NOMO-1 treated with DMSO at 0.1 percent for 48 hours (cell line): ENCODE data around the gene TMEM167A.
"Not testable (repeated sequence)": the region's sequence is repeated elsewhere in the genome, so short reads cannot be mapped to it uniquely, and the experiment has no call there.

ENCODE experiments used
- DNase-seq: peaks from one replicate; lab custom pipeline; 2025; ENCODE audit not compliant: unreplicated experiment; lab: John Stamatoyannopoulos, UW

The TMEM167A gene

DNA sequence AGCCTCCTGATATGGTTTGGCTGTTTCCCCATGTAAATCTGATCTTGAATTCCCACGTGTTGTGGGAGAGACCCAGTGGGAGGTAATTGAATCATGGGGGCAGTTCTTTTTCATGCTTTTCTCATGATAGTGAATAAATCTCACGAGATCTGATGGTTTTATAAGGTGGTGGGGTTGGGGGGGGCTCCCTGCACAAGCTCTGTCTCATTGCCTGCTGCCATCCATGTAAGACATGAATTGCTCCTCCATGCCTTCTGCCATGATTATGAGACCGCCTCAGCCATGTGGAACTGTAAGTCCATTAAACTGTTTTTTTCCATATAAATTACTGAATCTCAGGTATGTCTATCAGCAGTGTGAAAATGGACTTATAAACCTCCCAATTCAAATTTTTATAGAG lies 13.0 kb upstream of the TMEM167A start:
- DNase-seq = no peak

DNA sequence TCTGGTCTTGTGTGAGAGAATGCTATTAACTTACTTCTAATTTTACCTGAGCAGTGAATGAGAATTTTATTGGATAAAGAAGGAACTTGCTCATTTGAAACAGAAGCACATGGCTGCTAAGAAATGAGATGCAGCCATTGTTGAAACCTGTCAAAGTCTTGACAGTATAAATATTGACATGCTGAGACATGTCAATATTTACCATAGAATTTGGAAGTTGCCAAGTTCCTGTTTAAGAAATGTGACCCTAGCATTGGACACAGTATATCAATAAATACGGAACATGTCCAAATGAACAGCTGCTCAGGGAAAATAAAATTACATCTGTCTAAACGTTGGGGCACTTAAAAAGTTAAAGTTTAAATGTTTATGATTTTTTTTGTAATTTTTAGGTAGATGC lies 7.9 kb upstream of the TMEM167A start:
- DNase-seq = no peak

DNA sequence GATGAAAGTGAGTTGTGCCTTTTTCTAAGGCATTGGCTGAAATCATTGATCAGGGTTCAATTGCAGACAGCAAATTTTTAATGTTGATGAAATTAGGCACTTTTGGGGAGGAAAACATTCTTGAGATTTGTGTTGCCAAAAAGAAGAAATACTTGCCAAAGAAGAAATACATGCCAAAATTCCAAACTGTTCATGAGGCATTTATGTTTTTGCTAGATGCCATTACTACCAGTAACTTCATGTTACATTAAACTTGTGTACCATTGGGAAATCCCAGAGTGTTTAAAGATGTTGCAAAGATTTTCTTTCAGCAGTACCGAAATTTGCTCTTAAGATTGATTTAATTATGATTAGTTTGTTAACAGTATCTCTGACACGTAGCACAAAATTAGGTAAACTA lies 7.1 kb upstream of the TMEM167A start:
- no peak for DNase-seq

DNA sequence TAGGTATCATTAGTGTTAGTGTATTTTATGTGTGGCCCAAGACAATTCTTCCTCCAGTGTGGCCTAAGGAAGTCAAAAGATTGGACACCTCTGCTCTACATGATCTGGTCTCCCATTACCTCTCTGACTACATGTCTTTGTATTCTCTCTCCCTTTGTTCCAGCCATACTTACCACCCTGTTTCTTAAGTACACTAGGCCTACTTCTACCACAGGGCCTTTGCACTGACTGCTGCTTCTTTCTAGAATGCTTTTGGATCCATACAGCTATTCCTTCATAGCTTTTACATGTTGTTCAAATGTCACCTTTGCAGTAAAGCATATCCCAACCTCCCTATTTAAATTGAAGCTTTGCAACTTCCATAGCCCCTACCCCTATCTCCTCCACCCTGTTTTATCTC lies 5.6 kb upstream of the TMEM167A start:
- DNase-seq = no peak

DNA sequence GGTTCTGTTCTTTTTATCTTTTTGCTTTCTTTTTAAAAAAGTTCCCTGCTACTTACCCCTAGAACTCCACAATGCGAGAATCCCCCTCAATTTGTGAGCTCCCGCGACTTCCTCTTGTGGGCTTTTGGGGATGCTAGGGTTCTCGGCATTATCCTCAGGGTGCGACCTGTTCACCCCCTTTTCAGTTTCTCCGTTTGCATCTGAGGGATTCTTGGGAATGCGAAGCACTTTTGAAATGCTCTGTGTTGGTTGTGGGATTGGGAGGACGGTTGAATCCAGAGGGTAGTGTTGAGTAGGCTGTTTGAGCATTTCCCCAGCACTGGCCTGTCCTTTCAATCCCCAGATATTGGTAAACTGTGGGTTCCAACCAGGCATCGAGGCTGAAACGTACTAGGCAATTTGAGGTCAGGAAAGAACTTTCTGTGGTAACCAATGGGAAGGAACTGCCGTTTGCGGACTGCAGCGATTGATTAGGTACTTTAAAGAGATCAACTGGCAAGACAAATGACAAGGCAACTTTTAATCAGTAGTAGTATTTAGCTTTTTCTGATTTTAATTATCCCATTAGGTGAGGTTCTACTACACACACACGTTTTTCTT lies 568 bp upstream of the TMEM167A start:
- DNase-seq = peak; percentile 82

DNA sequence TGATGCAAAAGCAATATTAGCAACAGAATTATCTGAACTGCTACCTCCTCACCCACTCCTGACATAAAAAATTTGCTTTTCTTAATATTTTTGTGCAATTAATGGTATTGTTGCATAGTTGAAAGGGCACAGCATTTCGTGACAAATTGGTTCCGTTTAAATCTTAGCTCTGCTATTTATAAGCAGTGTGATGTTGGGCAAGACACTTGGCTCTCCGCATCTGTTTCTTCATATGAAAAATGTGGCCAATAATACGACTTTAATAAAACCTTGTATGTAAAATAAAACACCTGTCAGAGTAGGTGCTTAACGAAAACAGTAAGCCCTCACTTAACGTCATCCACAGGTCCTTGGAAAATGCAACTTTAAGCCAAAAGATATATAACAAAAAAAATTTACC lies 4.2 kb downstream of the TMEM167A start:
- peak; percentile 73 for DNase-seq

DNA sequence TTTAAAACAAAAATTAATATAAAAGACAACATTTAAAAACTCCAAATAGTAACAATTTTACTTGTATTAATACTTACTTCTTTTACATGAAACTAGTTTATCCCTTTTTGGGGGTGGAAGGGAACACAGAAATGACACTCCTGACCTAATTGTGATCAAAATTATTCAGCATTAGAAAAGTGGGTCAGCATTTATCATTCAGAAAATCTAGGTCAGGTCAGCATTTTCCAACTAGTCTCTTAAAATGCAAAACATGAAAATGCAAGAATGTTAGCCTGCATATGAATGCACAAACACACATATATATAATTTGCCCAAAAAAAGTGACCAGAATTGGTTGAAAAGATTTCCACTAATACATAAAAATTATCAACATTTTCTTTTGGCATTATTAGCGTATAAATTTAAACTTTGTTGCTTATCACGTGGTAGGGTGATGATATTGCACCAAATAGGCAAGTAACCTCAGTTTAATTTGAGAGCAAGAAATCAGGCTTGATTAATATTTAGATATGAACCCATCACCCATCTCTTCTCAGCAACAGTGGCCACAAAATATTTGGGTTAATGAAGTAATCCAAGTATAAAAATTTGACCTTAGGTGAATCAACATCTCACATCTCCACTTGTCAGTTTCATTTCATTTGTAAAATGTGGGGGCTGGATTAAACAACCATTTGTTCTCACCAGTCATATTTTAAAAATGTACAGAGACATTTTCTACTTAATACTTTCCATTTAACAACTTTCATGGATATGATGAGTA lies 5.7 kb downstream of the TMEM167A start:
- DNase-seq = no peak

DNA sequence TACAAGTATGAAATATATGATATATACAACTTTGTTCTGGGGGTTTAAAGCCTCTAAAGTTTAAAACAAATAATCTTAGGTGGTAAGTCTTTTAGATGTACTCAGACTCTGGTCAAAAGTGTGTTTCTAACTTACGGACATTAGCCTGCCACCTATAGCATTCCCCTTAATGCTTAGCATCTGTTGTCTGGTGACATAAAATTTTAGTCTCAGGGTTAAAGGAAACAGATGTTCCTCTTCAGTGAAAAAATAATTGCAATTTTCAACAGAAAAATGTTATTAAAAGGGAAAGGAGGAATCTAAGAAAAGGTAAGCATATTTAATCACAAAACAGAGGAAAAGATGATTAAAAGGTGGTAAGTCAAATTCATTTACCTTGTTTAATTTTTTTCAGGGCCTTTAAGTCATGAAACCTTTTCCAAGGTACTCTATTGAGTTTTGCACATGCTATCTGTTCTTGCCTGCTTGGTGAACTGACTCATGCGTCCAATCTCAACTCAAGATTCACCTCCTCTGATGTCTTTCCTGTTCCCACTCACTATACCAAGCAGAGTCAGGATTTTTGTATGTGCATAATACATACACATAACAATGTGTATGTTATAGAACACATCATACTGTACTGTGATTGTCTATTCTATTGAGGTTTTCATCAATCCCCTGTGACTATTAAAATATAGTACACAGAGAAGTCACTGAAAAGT lies 7.9 kb downstream of the TMEM167A start:
- DNase-seq = no peak

DNA sequence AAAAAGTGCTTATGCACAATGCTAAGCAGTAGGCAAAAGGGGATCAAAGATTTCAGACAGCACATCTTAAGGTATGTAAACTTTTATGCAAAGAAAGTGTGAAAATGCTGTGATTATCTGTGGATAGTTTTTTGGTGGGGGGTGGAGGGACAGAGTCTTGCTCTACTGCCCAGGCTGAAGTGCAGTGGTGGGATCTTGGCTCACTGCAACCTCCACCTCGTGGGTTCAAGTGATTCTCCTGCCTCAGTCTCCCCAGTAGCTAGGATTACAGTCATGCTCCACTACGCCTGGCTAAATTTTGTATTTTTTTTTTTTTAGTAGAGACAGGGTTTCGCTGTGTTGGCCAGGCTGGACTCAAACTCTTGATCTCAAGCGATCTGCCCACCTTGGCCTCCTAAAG lies 9.8 kb downstream of the TMEM167A start:
- not testable (repeated sequence) for DNase-seq

DNA sequence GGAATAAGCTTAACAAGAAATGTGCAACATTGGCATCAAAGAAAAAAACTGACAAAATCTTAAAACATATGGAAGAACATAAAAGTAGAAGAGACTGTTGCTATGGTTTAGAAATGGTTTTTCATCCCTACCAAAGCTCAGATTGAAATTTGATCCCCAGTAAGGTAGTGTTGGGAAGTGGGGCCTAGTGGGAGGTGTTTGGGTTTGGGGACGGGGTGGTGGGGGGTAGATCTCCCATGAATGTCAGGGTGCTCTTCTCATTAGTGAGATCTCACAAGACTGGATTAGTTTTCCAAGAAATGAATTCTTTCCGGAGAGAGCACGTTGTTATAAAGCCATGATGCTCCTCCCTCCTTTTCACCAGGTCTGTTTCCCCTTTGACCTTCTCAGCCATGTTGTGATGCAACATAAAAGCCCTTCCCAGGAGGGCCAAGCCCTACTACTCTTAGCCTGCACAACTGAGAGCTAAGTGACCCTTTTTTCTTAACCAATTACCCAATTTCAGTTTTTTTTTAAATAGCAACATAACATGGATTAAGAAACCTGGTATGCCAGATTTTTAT lies 10.6 kb downstream of the TMEM167A start:
- no peak for DNase-seq

DNA sequence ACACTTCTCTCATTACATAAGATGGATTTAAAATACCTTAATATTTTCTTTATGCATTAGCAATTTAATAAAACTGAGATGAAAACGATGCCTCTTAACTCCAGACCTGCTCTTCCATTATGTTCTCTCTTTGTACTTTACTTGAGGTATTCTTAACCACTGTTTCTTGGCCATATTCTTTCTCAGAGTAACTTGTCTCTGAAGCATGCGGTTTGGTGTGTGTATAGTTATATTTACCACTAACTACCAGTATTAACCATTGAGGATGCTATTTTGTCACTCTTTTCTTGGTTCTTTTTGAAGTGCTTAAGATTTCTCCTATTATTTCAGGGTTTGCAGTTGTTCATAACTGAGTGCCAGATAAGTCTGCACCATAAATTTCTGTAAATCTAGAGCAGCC lies 17.9 kb downstream of the TMEM167A start:
- no peak for DNase-seq

DNA sequence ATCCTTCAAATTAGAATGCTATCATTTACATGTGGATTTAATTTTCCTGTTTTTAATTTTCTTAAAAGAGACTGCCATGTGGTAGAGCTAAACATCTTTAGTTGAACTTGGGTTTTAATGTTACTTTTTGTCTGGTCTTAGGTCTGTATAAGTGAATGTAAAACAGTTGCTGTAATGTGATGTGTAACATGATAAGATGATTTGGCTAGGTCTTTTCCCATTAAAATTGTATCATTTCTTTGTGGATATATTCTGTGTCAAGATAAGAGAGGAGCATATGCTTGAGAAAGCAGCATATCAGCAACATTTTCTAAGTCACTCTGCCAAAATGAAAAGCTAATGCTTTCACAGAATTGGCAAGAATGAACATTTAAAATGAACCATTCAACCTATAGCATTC lies 18.5 kb downstream of the TMEM167A start:
- no peak for DNase-seq

DNA sequence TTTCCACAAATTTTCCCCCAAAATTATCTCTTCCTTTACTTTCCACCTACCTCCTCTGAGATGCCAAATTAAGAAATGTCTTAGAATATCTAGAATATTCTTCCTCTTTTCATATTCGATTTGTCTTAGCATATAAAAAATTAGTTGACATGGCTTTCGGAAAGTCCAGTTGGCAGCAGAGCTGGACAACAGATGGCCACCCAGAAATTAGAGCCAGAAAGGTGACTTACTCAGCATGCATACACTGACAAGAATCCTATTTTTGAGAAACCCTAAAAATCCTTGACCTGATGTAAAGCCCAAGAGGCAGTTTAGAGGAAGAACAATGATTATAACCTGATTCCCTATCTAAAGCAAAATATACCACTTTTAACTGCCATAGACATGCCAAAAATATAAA lies 22.0 kb downstream of the TMEM167A start:
- DNase-seq = no peak

DNA sequence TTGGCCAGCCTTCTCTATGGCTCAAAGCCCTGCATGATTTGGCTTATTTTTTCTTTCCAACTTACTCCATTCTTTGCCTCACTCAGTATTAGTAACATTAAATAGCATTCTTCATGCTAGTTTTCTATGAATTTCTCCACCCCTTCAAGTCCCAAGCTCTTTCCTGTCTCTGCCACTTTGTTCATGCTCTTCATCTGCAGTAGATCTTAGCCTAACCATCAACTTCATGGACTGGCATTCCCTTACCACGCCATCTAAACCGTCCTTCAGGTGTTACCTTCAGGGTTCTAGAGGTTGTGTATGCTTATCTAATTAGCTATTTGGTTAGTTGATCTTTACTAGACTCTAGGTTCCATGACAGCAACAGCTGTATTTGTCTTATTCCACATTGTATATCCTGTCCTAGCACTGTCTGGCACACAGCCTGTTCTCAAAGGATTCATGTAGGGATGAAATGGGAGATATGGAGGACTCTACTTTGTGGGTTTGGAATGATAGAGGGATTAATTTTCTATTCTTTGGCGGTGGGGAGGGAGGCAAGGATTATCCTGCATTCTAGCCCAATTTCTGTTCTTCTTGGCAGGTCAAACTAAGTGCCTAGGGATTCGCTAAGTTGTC lies 26.4 kb downstream of the TMEM167A start:
- no peak for DNase-seq

DNA sequence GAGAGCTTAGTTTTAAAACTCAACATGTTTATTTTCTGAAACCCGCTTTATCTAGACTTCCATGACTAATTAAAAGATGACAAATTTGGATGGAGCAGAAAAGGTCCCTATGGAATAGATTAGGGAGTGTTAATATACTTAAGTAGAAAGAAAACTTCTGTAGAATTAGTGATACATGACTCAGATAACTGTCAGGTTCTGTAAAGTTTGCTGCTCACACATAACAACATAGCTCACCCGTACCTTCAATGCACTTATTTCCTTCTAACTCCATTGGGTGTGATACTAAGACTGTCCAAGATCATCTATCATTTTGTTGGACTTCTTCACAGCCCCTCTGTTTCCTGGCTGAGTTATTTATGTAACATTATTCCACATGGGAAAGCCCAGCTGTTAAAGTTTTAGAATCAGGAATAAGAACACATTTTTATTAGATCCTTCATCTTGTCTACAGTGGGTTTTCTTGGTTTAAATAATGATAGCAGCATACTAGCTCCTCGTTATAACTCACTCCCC lies 27.8 kb downstream of the TMEM167A start:
- no peak for DNase-seq

DNA sequence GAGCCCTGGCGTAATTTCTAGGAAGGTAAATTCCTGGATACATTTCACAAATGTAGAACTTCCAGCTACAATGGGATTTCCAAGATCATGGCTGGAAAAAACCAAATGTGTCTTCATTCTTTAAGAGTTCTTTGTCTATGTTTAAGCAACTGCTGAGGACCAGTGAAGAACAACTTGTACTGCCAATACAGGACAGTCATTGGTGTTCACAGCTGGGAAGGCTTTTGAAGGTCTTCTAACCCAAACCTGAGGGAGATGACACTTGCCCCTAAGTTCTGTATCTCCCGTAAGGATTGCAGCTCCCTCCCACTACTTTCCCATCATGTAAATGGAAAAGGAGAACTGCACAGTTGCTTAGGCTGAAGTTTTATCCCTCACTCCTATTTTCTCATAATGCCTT lies 28.4 kb downstream of the TMEM167A start:
- DNase-seq = no peak

DNA sequence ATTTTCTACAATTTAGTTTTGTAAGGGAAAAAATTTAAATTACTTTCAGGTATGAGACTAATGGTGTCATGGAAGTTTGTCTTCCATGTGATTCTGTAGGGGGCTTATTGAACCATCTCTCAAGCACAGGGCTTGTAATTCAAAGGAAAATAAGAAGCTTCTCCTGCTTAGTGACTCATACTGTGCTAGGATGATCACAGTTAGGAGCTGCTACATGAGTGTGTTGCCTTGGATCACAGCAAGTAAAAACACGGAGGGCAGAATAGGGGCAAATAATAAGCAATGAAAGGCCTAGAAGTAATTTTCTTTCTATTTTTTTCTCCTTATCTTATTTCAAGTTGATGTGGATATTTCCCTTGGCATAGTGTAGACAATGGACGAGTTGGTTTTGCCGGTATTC lies 28.9 kb downstream of the TMEM167A start:
- DNase-seq = no peak

DNA sequence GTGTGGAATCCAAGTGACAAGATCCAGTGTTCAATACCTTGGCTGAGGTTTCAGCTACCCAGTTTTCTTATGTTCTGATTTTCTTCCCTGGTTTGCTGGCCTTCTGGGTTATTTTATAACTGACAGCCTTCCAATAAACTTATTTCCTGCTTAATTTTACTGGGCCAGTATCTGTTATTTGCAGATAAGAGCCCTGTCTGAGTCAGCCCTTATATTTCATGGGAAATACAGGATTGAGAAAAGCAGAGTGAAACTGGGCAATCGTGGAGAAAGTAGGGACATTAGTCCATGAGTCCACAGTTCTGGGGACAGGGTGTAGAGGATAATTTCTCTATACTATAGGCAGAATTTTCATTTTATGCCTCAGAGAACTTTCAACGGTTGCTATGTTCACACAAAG lies 32.3 kb downstream of the TMEM167A start:
- no peak for DNase-seq

DNA sequence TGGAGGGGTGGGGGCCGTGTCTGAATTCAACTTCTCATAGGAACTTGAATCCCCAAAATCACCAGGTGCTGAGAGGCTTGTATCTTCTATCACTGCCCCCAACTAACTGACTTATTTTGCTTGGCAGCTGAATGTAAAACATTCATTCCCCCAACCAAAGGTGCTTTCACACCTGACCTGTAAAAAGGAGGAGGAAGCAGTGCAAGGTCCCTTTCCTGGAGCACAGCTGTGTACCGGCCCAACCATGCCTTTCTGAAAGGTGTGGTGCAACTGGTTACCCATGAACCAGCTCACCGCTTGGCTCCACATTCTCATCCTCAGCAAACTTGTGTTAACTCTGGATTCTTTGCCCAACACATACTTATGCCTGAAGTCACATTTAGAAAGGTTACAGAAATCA lies 34.7 kb downstream of the TMEM167A start:
- DNase-seq = no peak

DNA sequence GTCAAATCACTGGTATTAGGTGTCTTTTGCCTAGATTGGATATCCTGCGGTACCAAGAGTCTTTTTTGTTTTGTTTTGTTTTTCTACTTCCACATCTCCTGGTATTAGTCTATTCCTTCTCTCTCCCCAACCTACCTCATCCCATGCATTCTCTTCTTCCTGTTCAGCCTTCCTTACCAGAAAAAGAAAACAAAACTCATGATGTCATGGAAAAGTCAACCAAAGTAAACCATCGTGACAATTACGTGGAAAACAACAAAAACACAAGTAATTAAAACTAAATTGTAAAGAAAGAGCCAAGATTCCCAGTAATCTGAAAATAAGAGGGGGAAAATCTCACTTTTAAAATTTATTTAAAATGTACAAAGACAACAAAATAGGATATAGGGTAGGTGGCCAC lies 38.3 kb downstream of the TMEM167A start:
- no peak for DNase-seq

DNA sequence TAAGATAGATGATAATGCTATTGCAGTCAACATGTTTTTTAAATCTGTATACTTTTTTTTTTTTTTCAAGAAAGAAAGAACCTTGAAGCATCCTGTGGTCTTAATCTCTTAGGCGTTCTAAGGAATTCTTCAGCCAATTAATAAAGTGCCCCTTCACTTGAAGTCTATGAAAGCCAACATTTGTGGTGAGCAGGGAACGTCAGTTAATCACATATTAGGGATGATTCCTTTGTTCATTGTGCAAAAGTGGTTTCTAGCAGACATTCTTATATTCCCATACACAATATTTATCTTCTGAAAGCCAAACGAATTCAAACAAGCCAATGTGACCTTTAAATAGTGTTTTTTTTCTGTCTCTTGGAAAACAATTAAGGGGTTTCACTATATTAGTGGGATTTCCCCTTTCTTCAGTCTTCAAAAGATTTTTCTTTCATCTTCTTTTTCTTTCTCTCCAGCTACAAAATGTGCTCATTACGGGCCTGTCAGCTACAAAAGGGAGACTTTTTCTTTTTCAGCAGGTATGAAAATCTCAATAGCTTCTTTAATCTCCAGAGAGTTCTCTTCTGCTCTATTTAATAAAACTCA lies 40.1 kb downstream of the TMEM167A start:
- DNase-seq = no peak
